Panc1 (cell line): Measurements from ENCODE around the gene NANS.

Experiments
- POLR2AphosphoS5 ChIP-seq: IDR thresholded peaks from 2 replicates; pipeline ENCODE4 v1.6.1; 2012; ENCODE audit warnings: mild to moderate bottlenecking, low read depth, low read length, moderate library complexity
- SIN3A ChIP-seq: IDR thresholded peaks from 2 replicates; pipeline ENCODE4 v1.6.1; 2012; ENCODE audit warnings: low read depth, mild to moderate bottlenecking, low read length, moderate library complexity, borderline replicate concordance; ENCODE audit not compliant: insufficient read depth
- TF ChIP-seq, protein P1 (sequence below): fragments of 450-650 bp; IDR thresholded peaks from 2 replicates; pipeline ENCODE4 v1.5.1; 2017; ENCODE audit warnings: mild to moderate bottlenecking
- TF ChIP-seq, protein P2 (sequence below), 2 experiments: IDR thresholded peaks; 2 replicates each; pipeline ENCODE4 v1.6.1; 2011 to 2012; ENCODE audit warnings: low read depth in 2 of 2, control low read depth in 1 of 2, low read length in 1 of 2, mild to moderate bottlenecking in 1 of 2, moderate library complexity in 1 of 2; ENCODE audit not compliant: insufficient read depth in 1 of 2

DNA sequence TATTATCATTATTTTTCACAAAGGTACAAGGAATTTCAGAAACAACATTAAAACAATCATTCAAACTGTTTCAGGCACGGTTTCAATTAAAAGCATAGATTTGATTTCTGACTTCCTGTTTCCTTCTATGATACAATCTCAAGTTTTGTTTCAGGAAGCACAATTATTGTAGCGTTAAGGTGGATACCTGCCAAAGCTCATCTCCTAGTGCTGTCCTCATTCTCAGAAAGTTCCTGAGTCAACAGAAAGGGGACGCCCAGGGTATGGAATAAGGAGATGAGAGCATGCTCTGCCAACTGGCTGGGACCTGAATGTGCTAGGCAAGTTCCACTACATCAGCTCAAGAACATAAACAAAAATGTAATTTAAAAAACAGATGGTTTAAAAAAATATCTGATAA lies 64.5 kb downstream of the NANS start:
- TF ChIP-seq, protein P1, sequence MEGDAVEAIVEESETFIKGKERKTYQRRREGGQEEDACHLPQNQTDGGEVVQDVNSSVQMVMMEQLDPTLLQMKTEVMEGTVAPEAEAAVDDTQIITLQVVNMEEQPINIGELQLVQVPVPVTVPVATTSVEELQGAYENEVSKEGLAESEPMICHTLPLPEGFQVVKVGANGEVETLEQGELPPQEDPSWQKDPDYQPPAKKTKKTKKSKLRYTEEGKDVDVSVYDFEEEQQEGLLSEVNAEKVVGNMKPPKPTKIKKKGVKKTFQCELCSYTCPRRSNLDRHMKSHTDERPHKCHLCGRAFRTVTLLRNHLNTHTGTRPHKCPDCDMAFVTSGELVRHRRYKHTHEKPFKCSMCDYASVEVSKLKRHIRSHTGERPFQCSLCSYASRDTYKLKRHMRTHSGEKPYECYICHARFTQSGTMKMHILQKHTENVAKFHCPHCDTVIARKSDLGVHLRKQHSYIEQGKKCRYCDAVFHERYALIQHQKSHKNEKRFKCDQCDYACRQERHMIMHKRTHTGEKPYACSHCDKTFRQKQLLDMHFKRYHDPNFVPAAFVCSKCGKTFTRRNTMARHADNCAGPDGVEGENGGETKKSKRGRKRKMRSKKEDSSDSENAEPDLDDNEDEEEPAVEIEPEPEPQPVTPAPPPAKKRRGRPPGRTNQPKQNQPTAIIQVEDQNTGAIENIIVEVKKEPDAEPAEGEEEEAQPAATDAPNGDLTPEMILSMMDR, result no peak
- TF ChIP-seq POLR2AphosphoS5 (no peak), SIN3A (no peak)
- TF ChIP-seq, protein P2, sequence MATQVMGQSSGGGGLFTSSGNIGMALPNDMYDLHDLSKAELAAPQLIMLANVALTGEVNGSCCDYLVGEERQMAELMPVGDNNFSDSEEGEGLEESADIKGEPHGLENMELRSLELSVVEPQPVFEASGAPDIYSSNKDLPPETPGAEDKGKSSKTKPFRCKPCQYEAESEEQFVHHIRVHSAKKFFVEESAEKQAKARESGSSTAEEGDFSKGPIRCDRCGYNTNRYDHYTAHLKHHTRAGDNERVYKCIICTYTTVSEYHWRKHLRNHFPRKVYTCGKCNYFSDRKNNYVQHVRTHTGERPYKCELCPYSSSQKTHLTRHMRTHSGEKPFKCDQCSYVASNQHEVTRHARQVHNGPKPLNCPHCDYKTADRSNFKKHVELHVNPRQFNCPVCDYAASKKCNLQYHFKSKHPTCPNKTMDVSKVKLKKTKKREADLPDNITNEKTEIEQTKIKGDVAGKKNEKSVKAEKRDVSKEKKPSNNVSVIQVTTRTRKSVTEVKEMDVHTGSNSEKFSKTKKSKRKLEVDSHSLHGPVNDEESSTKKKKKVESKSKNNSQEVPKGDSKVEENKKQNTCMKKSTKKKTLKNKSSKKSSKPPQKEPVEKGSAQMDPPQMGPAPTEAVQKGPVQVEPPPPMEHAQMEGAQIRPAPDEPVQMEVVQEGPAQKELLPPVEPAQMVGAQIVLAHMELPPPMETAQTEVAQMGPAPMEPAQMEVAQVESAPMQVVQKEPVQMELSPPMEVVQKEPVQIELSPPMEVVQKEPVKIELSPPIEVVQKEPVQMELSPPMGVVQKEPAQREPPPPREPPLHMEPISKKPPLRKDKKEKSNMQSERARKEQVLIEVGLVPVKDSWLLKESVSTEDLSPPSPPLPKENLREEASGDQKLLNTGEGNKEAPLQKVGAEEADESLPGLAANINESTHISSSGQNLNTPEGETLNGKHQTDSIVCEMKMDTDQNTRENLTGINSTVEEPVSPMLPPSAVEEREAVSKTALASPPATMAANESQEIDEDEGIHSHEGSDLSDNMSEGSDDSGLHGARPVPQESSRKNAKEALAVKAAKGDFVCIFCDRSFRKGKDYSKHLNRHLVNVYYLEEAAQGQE (IDR thresholded peaks at IDR 0.05; ENCODE audit: insufficient read depth in 1 of 2, low read depth in 2 of 2, low read length in 1 of 2), result no peak
